OCI-LY1 (cell line): ENCODE data around the gene CEL.
"Not testable (repeated sequence)": the region's sequence is repeated elsewhere in the genome, so short reads cannot be mapped to it uniquely, and the experiment has no call there.

Experiments used
- H2AFZ ChIP-seq: fragments of 200-600 bp; sonication (generic), shearing (Covaris generic); 2 replicates; pipeline ENCODE4 v1.6.0; 2014; ENCODE audit warnings: antibody characterized with exemption, mild to moderate bottlenecking, low read length
- H3F3A ChIP-seq: fragments of 200-600 bp; sonication (generic), shearing (Covaris generic); 2 replicates; pipeline ENCODE4 v1.6.0; 2014; ENCODE audit warnings: mild to moderate bottlenecking, antibody characterized with exemption, low read length, moderate library complexity; ENCODE audit not compliant: insufficient read depth
- H3K27ac ChIP-seq: fragments of 200-600 bp; sonication (generic); 2 replicates; pipeline ENCODE4 v1.5.1; 2014; ENCODE audit warnings: low read length, mixed run types, mild to moderate bottlenecking, low read depth; ENCODE audit not compliant: poor library complexity, severe bottlenecking
- H3K27me3 ChIP-seq: fragments of 200-600 bp; sonication (generic); 2 replicates; pipeline ENCODE4 v1.6.0; 2014; ENCODE audit warnings: antibody characterized with exemption, mild to moderate bottlenecking, low read length, moderate library complexity; ENCODE audit not compliant: insufficient read depth
- H3K36me3 ChIP-seq: fragments of 200-600 bp; sonication (generic); 2 replicates; pipeline ENCODE4 v1.6.1; 2014; ENCODE audit warnings: mild to moderate bottlenecking, antibody characterized with exemption, low read length, moderate library complexity, mixed read lengths; ENCODE audit not compliant: insufficient read depth
- H3K4me1 ChIP-seq: fragments of 200-600 bp; sonication (generic); 2 replicates; pipeline ENCODE4 v1.5.1; 2014; ENCODE audit warnings: mild to moderate bottlenecking, low read length, moderate library complexity; ENCODE audit not compliant: insufficient read depth, severe bottlenecking
- H3K4me2 ChIP-seq: fragments of 200-600 bp; sonication (generic), shearing (Covaris generic); 2 replicates; pipeline ENCODE4 v1.6.1; 2014; ENCODE audit warnings: low read length
- H3K4me3 ChIP-seq: fragments of 200-600 bp; sonication (generic); 2 replicates; pipeline ENCODE4 v1.5.1; 2014; ENCODE audit warnings: low read length, low read depth, mild to moderate bottlenecking, mixed read lengths; ENCODE audit not compliant: poor library complexity, severe bottlenecking
- H3K79me2 ChIP-seq: fragments of 200-600 bp; shearing (Covaris generic); 2 replicates; pipeline ENCODE4 v1.6.1; 2016; ENCODE audit warnings: mixed run types, low read length, mixed read lengths; ENCODE audit not compliant: insufficient read depth
- H3K9ac ChIP-seq: fragments of 200-600 bp; sonication (generic), shearing (Covaris generic); 2 replicates; pipeline ENCODE4 v1.6.1; 2014; ENCODE audit warnings: mild to moderate bottlenecking, low read length, mixed read lengths
- H3K9me2 ChIP-seq: fragments of 200-600 bp; sonication (generic), shearing (Covaris generic); 2 replicates; pipeline ENCODE4 v1.6.1; 2014; ENCODE audit warnings: low read depth, mild to moderate bottlenecking, low read length, mixed read lengths
- H3K9me3 ChIP-seq: fragments of 200-600 bp; shearing (Covaris generic); 2 replicates; pipeline ENCODE4 v1.6.1; 2014; ENCODE audit warnings: low read length, mixed read lengths
- H4K20me1 ChIP-seq: fragments of 200-600 bp; sonication (generic), shearing (Covaris generic); 2 replicates; pipeline ENCODE4 v1.6.0; 2016; ENCODE audit warnings: mild to moderate bottlenecking, low read length; ENCODE audit not compliant: insufficient read depth
- EZH2 ChIP-seq: fragments of 200-600 bp; sonication (generic), shearing (Covaris generic); IDR thresholded peaks from 2 replicates; pipeline ENCODE4 v1.8.0; 2017; ENCODE audit warnings: borderline replicate concordance, mixed run types, mild to moderate bottlenecking, antibody characterized with exemption, low read length, moderate library complexity, mixed read lengths
- TF ChIP-seq, protein P1 (sequence below): fragments of 200-600 bp; sonication (generic), shearing (Covaris generic); IDR thresholded peaks from 2 replicates; pipeline ENCODE4 v1.5.1; 2017; ENCODE audit warnings: mild to moderate bottlenecking, antibody characterized with exemption, low read length, moderate library complexity, mixed read lengths

The CEL gene

DNA sequence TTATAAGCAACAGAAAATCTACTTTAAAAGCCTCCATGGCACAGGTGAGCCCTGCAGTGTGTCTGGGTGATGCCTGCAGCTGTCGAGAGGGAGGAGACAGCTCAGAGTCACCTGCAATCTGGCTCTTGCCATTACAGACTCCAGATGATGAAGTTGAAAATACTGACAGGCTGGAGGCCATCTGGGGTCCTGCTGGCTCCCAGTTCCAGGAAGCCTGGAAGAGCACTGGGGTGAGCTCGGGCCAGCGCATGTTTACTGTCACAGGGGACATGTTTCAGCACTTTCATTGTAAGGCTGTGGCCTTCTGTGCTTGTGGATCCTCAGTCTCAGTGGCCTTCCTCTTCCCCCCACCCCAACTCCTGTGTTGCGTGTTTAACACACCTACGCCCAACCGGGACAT is 28.4 kb downstream of the CEL start:
- Histone ChIP-seq H3K4me1 (no peaks in the 10 kb centered on the region), H3K27ac (no peak overlapping the region)
- no peak for TF ChIP-seq EZH2
- TF ChIP-seq, protein P1, sequence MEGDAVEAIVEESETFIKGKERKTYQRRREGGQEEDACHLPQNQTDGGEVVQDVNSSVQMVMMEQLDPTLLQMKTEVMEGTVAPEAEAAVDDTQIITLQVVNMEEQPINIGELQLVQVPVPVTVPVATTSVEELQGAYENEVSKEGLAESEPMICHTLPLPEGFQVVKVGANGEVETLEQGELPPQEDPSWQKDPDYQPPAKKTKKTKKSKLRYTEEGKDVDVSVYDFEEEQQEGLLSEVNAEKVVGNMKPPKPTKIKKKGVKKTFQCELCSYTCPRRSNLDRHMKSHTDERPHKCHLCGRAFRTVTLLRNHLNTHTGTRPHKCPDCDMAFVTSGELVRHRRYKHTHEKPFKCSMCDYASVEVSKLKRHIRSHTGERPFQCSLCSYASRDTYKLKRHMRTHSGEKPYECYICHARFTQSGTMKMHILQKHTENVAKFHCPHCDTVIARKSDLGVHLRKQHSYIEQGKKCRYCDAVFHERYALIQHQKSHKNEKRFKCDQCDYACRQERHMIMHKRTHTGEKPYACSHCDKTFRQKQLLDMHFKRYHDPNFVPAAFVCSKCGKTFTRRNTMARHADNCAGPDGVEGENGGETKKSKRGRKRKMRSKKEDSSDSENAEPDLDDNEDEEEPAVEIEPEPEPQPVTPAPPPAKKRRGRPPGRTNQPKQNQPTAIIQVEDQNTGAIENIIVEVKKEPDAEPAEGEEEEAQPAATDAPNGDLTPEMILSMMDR = no peak

DNA sequence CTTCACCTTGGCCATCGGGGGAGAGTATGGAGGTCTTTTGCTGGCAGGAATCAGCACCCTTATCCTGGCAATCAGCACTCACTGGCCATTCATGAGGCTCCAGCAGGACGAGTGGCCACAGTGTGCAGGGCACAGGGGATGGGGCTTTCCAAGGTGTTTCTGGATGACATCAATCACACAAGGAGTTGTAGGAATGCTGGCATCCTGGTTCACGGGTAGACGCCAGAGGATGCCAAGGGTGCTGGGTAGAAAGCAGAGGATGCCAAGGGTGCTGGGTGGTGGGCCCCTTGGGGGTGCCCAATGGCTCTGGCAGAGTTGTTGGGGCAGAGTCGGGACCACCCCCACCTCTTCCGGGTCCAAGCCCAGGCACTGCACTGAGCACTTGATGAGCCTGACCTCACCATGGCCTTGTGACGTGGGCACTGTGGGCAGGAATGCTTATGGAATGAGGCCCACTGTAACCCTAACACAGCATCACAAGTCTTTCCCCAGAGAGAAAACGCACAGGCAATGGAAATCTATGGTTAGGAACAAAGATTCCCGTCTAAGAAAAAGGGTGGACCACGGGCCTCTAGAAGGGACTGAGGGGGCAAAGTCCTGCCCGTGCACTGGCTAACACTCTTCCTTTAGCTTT is 29.1 kb downstream of the CEL start:
- TF ChIP-seq, protein P1 = no peak
- no peak for TF ChIP-seq EZH2
- no peaks in the 10 kb centered on the region for H3K79me2 ChIP-seq
- H2AFZ ChIP-seq = no peak overlapping the region
- H3K9me3 ChIP-seq = peaks cover 1% of the 10 kb centered on the region
- H3K9me2 ChIP-seq = no peaks in the 10 kb centered on the region
- no peaks in the 10 kb centered on the region for H3K4me1 ChIP-seq
- H3K36me3 ChIP-seq = peaks cover under 1% of the 10 kb centered on the region; the same call in 1 of the 2 replicates
- no peaks in the 10 kb centered on the region for H4K20me1 ChIP-seq
- H3F3A ChIP-seq = no peaks in the 10 kb centered on the region
- H3K4me2 ChIP-seq = no peak overlapping the region
- H3K4me3 ChIP-seq = no peak overlapping the region
- H3K27me3 ChIP-seq = no peaks in the 10 kb centered on the region
- no peak overlapping the region for H3K27ac ChIP-seq
- H3K9ac ChIP-seq = no peak overlapping the region

More for the DNA sequence above, 28.4 kb downstream of the CEL start:
- Histone ChIP-seq H3F3A (no peaks in the 10 kb centered on the region), H4K20me1 (no peaks in the 10 kb centered on the region), H3K9me2 (no peaks in the 10 kb centered on the region), H3K27me3 (no peaks in the 10 kb centered on the region), H3K36me3 (no peaks in the 10 kb centered on the region), H3K79me2 (no peaks in the 10 kb centered on the region), H2AFZ (no peak overlapping the region), H3K9me3 (no peaks in the 10 kb centered on the region), H3K9ac (no peak overlapping the region), H3K4me3 (no peak overlapping the region), H3K4me2 (no peak overlapping the region)

DNA sequence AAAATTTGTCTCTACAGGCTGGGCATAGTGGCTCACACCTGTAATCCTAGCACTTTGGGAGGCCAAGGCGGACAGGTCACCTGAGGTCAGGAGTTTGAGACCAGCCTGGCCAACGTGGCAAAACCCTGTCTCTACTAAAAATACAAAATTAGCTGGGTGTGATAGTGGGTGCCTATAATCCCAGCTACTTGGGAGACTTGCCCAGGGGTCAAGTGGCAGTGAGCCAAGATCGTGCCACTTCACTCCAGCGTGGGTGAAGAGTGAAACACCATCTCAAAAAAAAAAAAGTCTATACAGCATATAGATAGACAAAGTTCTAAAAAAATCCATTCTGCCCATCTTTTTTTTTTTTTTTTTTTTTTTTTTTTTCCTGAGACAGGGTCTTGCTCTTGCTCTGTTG is 32.6 kb downstream of the CEL start:
- H3K79me2 ChIP-seq, H3K9me3 ChIP-seq: not testable (repeated sequence)

DNA sequence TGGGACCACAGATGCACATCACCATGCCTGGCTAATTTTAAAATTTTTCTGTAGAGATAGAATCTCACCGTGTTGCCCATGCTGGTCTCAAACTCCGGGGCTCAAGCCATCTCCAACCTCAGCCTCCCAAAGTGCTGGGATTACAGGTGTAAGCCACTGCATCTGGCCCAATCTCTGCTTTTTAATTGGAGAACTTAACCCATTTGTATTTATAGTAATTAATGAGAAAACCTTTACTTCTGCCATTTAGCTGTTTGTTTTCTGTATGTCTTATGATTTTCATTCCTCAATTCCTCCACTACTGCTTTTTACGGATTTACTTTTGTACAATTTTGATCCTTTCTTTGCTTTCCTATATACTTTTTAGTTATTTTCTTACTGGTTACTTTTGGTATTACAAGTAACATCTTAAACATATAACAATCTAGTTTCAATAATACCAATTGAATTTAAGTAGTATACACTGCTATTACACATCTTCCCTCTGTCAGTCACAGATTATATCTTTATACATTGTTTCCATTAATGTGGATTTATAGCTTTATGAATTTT is 33.1 kb downstream of the CEL start:
- Histone ChIP-seq H3K9ac (no peak overlapping the region), H3K9me2 (no peaks in the 10 kb centered on the region), H3K4me3 (no peak overlapping the region), H3K27me3 (no peaks in the 10 kb centered on the region), H3K4me2 (no peak overlapping the region), H3K79me2 (no peaks in the 10 kb centered on the region), H3F3A (no peaks in the 10 kb centered on the region), H3K27ac (no peak overlapping the region), H3K36me3 (peaks cover 36% of the 10 kb centered on the region), H2AFZ (no peak overlapping the region), H3K4me1 (no peaks in the 10 kb centered on the region), H3K9me3 (peaks cover 9% of the 10 kb centered on the region), H4K20me1 (no peaks in the 10 kb centered on the region)
- no peak for TF ChIP-seq EZH2
- TF ChIP-seq, protein P1 = no peak

More for the DNA sequence above, 32.6 kb downstream of the CEL start:
- not testable (repeated sequence) for H3K4me2 ChIP-seq, H4K20me1 ChIP-seq, H3K27ac ChIP-seq, H3K4me1 ChIP-seq, H3K9me2 ChIP-seq, H3F3A ChIP-seq, H3K4me3 ChIP-seq, H3K27me3 ChIP-seq, H3K9ac ChIP-seq, H2AFZ ChIP-seq
- H3K36me3 ChIP-seq = peaks cover 32% of the 10 kb centered on the region
